HT1080 (cell line): ENCODE data around the gene AP1G1. TPM values are rescaled to one million over a fixed set of nuclear protein-coding genes. Genes with fewer than 3 reads are reported as not detected.
A peak's percentile ranks its signal among the peaks of the same experiment; 100 is the strongest.
"Not testable (repeated sequence)": the region's sequence is repeated elsewhere in the genome, so short reads cannot be mapped to it uniquely, and the experiment has no call there.

Experiments used
- DNase-seq: peaks from one replicate; pipeline ENCODE4 v3.0.0-alpha.2; 2015; ENCODE audit warnings: low read depth
- total RNA-seq: library from RNA; depleted of rRNA; stranded (reverse); fragments of >200 nt; shearing (Covaris generic); gene quantifications from 2 replicates; pipeline ENCODE4 v1.2.3, GENCODE V29; 2014

AP1G1 gene
- total RNA-seq, 1 experiment from 2014 or later = 53.4 TPM

DNA sequence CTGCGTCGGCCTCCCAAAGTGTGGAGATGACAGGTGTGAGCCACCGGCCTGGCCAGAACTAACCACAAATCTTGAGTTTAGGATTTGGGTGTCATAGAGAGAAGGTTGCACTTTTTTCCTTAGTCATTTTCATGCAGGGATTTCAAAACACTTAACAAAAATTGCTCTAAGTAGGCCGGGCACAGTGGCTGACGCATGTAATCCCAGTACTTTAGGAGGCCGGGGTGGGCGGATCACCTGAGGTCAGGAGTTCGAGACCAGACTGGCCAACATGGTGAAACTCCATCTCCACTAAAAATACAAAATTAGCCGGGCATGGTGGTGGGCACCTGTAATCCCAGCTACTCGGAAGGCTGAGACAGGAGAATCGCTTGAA lies 1.5 kb upstream of the AP1G1 start:
- not testable (repeated sequence) for DNase-seq

DNA sequence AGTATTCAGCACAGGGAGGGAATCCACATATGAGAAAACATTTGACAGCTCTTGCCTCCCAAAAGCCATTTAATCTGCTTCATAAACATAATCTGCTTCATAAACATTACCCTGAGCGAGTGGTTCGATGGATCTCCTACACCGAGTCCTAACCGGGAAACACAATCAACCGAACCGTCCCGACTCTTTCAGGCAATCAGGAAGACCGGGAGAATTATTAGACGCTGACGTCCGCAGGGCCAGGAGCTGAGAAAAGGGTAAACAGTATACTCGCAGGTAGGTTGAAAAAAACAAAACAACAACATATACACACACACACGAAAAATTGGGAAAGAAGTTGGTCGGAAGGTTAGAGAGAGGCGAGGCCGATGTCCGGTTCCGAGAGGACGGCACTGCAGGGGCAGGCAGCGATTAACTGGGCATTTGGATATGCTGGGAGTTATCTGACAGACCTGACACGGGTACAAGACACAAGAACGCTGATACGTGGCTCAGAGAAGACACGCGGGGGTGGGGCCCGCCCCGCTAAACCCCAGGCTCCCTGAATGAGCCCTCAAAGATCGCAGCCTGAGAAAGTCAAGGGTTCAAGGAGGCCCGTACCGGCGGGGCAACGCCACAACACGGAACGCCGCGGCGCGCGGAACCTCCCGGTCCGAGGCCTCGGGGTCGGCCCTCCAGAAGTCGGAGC lies 585 bp downstream of the AP1G1 start:
- no peak for DNase-seq

DNA sequence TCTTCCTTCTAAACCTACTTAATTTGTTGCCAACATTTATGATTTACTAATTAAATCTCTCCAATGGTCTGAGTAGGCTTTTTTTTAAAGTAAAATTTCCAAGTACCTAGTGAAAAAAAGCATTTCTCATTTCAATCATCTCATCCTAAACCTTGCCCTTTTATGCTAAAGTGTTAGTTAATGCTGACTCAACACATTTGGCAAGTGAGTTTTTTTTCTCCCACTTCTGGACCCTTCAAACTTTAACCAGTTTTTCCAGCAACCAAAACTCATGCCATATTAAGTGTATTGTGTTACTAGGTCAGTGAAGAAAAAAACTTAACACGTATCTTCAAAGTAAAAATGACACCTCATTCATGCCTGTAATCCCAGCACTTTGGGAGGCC lies 5.3 kb downstream of the AP1G1 start:
- DNase-seq = no peak

DNA sequence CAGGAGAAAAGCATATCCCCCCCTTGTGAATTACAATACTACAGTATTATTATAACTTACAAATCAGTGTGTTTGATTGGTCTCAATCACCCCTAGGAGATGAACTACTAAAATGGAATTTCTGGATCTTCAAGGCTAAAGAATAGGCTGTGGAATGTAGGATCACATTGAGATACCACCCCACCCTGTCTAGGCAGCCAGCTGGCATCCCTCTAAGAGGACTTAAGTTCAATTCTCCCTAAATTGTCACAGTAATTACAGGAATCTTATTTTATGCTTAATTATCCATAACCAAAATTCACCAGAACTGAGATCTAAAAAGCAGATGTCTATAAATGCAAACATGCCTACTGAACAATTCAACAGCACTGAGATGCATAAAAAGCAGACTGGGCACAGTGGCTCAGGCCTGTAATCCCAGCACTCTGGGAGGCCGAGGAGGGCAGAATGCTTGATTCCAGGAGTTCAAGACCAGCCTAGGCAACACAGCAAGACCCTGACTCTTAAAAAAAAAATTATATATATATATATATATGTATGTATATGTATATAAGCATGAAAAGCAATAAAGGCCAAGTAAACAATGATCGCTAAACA lies 12.0 kb downstream of the AP1G1 start:
- DNase-seq = no peak

- DNase-seq = no peak
These were observed 13.7 kb downstream of the AP1G1 start for GRCh38 chr16:71794943-71795342.

DNA sequence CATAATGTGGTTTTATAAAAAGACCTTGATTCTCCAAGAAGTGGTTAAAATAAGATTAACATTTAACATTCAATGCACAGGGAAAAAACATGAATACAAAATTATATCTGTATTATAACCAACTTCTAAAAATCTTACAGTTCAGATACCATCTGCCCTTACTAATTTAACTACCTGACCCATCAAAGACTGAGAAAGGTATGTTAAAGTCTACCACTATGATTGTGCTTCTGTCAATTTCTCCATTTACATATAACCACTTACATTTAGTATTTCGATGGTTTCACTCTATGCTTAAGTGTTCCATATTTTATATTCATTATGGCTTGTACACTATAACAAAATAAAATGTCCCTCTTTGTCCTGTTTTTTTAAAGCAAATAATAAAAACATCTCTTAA lies 14.6 kb downstream of the AP1G1 start:
- DNase-seq = no peak

DNA sequence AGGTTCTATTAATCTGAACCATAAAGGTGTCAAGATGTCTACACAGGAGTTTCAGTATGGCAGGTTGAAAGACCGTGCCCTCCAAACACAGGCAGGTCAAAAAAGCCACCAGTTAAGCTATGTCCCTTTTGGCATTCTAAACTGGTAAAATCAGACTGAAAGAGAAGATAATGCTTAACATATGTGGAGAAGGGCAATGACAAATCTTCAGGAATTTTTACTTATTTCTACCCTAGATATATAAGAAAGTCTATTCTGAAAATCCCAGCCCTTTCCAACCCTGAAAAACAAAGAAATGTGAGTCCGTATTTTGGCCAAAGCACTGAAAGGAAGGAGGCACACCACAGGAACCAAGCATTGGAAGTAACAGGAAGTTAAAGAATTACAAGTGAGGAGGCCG lies 16.5 kb downstream of the AP1G1 start:
- no peak for DNase-seq

- DNase-seq = not testable (repeated sequence)
These were observed 18.3 kb downstream of the AP1G1 start for GRCh38 chr16:71790329-71790728.

DNA sequence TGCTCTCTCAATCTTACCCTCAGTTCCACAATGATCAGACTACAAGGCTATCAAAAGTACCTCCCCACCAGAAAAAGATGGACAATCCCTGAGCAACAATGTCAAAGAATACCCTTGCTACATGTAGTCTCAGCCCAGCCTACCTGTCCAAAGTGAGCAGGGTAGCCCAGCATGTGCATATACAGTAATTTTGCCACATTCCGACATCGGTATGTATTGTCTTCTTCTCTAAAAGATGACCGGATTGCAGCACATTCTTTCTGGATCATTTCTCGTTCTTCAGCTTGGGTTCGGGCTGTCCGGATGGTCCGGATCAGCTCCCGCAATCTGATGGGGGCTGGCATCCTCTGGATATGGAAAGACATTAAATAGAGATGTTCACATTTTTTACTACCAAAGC lies 19.5 kb downstream of the AP1G1 start:
- DNase-seq = no peak

DNA sequence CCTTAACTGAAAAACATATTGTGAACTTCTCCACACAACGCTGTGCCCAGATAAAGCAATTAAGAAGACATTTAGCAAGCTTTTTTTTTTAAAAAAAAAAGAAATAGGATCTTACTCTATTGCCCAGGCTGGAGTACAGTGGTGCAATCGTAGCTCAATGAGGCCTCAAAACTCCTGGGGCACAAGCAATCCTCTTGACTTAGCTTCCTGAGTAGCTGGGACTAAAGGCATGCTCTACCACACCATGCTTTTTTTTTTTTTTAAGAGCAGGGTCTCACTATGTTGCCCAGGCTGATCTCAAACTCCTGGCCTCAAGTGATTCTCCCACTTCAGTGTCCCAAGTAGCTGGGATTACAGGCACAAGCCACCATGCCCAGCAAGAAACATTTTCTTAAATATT lies 20.1 kb downstream of the AP1G1 start:
- no peak for DNase-seq

DNA sequence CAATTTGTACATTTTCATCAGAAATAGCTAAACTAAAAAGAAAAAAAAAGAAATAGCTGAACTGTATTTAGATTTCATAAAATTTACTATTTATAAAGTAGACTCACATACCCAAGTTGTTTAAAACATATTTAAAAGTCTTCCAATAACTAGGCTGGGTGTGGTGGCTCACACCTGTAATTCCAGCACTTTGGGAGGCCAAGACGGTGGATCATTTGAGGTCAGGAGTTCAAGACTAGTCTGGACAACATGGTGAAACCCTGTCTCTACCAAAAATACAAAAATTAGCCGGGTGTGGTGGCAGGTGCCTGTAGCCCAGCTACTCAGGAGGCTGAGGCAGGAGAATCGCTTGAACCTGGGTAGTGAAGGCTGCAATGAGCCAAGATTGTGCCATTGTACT lies 23.5 kb downstream of the AP1G1 start:
- DNase-seq = not testable (repeated sequence)

DNA sequence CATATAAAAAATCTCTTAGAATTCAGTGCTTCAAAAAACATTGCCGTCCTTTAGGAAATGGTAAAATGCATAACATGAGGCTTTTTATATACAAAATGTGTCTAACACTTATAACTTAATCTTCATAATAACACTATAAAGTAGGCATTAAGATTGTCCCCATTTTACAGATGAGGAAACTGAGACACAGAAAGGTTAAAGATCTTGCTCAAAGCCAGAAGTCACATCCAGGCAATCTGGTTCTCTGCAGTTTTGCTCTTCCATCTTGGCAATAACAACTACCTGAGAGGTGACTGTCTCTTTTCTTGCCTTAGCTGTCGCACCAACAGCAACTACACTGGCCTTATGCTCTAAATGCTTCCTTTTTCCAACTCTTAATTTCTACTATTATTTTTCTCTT lies 24.5 kb downstream of the AP1G1 start:
- DNase-seq = no peak

GRCh38 chr16:71781741-71782140 lies 26.9 kb downstream of the AP1G1 start:
- DNase-seq = no peak

GRCh38 chr16:71780521-71781089 lies 28.0 kb downstream of the AP1G1 start:
- DNase-seq = no peak

DNA sequence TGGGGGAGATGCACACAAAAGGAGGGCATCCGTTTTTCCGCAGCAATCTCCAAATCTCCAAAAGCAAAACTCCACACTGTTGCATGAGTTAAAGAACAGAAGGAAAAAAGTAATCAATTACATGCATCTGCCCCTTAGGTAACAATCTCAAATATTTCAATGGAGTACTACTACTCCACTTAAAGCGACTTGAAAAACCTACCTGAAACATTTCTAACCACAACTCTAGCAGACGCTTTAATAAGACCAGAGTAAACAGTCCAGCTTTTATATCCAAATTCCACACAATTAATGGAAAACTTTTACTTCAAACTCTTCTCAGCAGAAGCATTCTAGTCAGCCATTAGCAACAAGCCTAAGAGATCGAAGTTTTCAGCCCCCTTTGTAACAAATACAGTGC lies 29.9 kb downstream of the AP1G1 start:
- DNase-seq = no peak

DNA sequence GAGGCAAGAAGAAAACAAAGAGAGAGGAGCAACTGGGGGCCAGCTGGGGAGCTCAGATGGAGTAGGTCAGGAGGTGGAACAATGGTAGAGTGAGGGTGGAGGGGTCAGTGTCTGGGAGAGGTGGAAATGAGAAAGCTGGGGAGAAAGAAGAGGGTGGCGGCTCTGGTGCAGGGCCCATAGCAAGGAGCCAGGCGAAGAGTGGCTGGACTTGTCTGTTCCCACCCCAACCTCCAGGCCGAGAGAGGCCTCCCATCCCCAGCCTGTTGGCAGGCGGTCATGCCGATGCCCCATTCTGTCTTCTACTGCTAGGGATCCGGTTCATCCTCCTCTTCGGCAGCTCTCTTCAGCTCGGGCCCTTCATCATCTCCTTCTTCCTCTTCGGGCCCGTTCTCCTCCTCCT lies 31.3 kb downstream of the AP1G1 start:
- no peak for DNase-seq

DNA sequence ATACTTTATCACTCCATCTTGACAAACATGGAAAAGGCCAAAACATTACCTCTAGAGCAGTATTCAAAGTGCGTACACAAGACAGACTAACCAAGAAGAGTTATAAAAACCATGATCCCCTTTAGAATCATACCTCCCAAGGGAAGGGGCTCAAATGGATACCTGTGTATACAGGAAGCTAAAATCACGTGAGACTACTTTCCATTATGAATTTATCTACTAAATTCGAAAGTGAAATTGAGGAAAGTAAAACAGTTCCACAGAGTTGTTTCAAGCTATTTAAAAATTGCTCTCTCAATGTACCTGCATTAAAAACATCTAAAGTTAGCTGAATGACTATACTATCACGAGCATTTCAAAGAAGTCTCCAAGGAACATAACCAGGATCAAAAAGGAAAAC lies 32.7 kb downstream of the AP1G1 start:
- no peak for DNase-seq

- DNase-seq = no peak
These were observed 37.1 kb downstream of the AP1G1 start for GRCh38 chr16:71771571-71771970.

DNA sequence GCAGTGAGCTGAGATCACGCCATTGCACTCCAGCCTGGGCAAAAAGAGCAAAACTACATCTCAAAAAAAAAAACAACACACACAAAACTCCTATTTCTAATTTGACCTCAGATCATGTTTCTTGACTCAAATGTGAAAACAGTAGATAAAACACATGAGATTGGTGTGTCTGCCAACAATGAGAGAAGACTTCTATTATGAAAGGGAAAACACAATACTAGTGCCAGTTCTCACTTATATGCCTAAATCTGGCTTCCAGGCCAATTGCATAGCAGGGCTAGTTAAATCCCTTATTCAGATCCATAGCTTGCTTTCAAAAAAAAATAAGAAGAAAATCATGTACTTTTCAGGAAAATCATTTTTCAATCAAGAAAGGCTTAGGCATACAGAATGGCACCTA lies 39.4 kb downstream of the AP1G1 start:
- DNase-seq = no peak

- DNase-seq = no peak
These were observed 41.4 kb downstream of the AP1G1 start for GRCh38 chr16:71767060-71767900.

DNA sequence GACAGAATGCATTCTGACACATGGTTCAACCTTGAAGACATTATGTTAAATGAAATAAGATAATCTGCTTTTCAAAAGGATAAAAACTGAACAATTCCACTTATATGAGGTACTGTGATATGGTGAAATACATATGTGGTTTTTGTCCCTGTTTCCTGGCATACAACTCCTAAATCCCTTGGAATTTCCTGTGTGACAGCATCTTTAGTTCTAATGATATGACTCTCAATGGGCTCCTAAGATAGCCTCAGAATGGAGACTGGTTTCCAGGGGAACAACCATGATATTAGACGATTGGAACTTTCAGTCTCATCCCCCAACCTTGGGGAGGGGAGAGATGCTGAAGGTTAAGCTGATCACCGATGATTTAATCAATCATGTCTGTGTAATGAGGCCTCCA lies 46.4 kb downstream of the AP1G1 start:
- peak; percentile 68 for DNase-seq

GRCh38 chr16:71761097-71761496 lies 47.5 kb downstream of the AP1G1 start:
- DNase-seq = no peak
